Lung (tissue), 12 donors: ENCODE data around the gene CD2. TPM values are rescaled to one million over a fixed set of nuclear protein-coding genes. Genes with fewer than 3 reads are reported as not detected.

ENCODE experiments used
- ATAC-seq: fragments of 200-7000 bp; cut with Tn5 transposase; one replicate; pipeline ENCODE4 v1.9.1; 2020; ENCODE audit warnings: moderate number of reproducible peaks; ENCODE audit not compliant: insufficient read depth, low FRiP score
- DNase-seq, 3 donors: peaks; one replicate each; pipeline ENCODE4 v3.0.0-alpha.2; 2013 to 2017
- H3K27ac ChIP-seq, 2 donors: one replicate each; pipeline ENCODE4 v1.5.1; 2013; ENCODE audit warnings: mild to moderate bottlenecking in 2 of 2, moderate library complexity in 2 of 2, control low read depth in 1 of 2, inconsistent platforms in 1 of 2, low read depth in 1 of 2, low read length in 1 of 2
- H3K27me3 ChIP-seq, 3 donors: one replicate each; pipeline ENCODE4 v1.5.1; 2013; ENCODE audit warnings: low read length in 2 of 3; ENCODE audit not compliant: control insufficient read depth in 3 of 3, insufficient read depth in 3 of 3
- H3K36me3 ChIP-seq, 4 donors: one replicate each; pipeline ENCODE4 v1.5.1; 2013; ENCODE audit warnings: low read length in 4 of 4, mild to moderate bottlenecking in 1 of 4, moderate library complexity in 1 of 4; ENCODE audit not compliant: control insufficient read depth in 4 of 4, insufficient read depth in 4 of 4
- H3K4me1 ChIP-seq, 5 donors: one replicate each; pipeline ENCODE4 v1.5.1; 2013; ENCODE audit warnings: low read length in 5 of 5, mild to moderate bottlenecking in 2 of 5, moderate library complexity in 1 of 5; ENCODE audit not compliant: control insufficient read depth in 5 of 5, insufficient read depth in 5 of 5
- H3K4me3 ChIP-seq: one replicate; pipeline ENCODE4 v1.5.1; 2013; ENCODE audit warnings: mild to moderate bottlenecking, control low read depth, moderate library complexity
- H3K9ac ChIP-seq, 2 donors: one replicate each; pipeline ENCODE4 v1.5.1; 2013; ENCODE audit warnings: low read length in 2 of 2, control low read depth in 1 of 2; ENCODE audit not compliant: insufficient read depth in 1 of 2
- H3K9me3 ChIP-seq, 4 donors: one replicate each; pipeline ENCODE4 v1.5.1; 2013; ENCODE audit warnings: low read length in 3 of 4, mild to moderate bottlenecking in 1 of 4, moderate library complexity in 1 of 4; ENCODE audit not compliant: control insufficient read depth in 4 of 4, insufficient read depth in 3 of 4
- WGBS, 2 donors: extraction: QIAGEN DNeasy Blood & Tissue Kit; methylation state at CpG; one replicate each; pipeline ENCODE4 v1.1.7; 2013; 5-methylcytosine and 5-hydroxymethylcytosine counted together
- polyA plus RNA-seq, 2 donors: library from polyadenylated mRNA; stranded (reverse); fragments of 200-250 nt; gene quantifications; one replicate each; pipeline ENCODE4 v1.2.1, GENCODE V29; 2013
- total RNA-seq, 2 donors: library from RNA; depleted of rRNA in 1 of 2; stranded (reverse); fragments of >200 nt in 1 of 2; gene quantifications; one replicate each; pipeline ENCODE4 v1.2.1, GENCODE V29; 2014 to 2021
- TF ChIP-seq, protein P1 (sequence below): IDR thresholded peaks from 2 replicates; pipeline ENCODE4 v1.5.1; 2012; ENCODE audit warnings: mild to moderate bottlenecking; ENCODE audit errors: control extremely low read depth, extremely low read depth
- donor health status: control.
- donor health status: control.
- donor health status: Bipolar disorder and iron deficiency.
- donor health status: healthy.
- donor health status: DM: yes; HTN: yes; CAD: no.

Gene CD2
- total and polyA plus RNA-seq, 4 donors: 2.4 to 5.2 (median 4.9) TPM

DNA sequence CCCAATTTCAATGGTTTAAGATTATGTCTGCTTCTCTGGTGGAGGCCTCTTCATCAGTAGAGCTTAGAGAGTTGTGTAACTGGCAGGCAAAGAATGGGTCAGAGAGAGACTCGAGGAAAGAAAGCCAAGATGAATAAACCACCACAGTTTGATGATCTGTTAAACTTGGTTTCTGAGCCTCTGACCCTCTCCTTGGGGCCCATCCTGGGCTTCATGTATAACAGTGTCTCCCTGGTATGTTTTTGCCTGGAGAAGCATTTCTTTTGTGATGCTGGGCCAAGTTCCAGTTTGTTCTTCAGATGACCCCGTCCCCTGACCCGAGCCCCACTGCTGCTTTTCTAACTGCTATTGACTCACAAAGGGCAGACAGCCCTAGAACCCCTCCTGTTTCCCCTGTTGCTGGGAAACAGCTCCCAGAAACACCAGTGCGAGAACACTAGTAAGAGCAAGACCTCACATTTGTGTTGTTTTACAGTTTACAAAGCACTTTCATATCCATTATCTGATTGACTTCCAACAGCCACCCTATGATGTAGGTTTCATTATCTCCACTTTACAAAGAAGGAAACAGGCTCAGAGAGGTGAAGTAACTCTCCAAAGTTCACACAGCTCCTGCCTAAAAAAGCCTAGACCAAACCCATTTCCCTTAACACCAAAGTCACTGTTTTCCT is 9.0 kb downstream of the CD2 start:
- no peaks in the 10 kb centered on the region for H3K27me3 ChIP-seq
- TF ChIP-seq, protein P1, sequence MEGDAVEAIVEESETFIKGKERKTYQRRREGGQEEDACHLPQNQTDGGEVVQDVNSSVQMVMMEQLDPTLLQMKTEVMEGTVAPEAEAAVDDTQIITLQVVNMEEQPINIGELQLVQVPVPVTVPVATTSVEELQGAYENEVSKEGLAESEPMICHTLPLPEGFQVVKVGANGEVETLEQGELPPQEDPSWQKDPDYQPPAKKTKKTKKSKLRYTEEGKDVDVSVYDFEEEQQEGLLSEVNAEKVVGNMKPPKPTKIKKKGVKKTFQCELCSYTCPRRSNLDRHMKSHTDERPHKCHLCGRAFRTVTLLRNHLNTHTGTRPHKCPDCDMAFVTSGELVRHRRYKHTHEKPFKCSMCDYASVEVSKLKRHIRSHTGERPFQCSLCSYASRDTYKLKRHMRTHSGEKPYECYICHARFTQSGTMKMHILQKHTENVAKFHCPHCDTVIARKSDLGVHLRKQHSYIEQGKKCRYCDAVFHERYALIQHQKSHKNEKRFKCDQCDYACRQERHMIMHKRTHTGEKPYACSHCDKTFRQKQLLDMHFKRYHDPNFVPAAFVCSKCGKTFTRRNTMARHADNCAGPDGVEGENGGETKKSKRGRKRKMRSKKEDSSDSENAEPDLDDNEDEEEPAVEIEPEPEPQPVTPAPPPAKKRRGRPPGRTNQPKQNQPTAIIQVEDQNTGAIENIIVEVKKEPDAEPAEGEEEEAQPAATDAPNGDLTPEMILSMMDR: no peak
- ATAC-seq: no peak
- no peak overlapping the region for H3K27ac ChIP-seq
- H3K9ac ChIP-seq: peak overlapping the region; percentile 16 to 31
- H3K4me3 ChIP-seq: no peak overlapping the region
- DNase-seq: peak; percentile 76 to 92 (median 87)
- H3K36me3 ChIP-seq: no peaks in the 10 kb centered on the region
- H3K9me3 ChIP-seq: no peaks in the 10 kb centered on the region
- WGBS, 2 donors: 66 to 85% methylated on average over 4 of the region's 4 CpGs
- H3K4me1 ChIP-seq: peaks cover 0 to 22% (median 3%) of the 10 kb centered on the region in 5 donors

DNA sequence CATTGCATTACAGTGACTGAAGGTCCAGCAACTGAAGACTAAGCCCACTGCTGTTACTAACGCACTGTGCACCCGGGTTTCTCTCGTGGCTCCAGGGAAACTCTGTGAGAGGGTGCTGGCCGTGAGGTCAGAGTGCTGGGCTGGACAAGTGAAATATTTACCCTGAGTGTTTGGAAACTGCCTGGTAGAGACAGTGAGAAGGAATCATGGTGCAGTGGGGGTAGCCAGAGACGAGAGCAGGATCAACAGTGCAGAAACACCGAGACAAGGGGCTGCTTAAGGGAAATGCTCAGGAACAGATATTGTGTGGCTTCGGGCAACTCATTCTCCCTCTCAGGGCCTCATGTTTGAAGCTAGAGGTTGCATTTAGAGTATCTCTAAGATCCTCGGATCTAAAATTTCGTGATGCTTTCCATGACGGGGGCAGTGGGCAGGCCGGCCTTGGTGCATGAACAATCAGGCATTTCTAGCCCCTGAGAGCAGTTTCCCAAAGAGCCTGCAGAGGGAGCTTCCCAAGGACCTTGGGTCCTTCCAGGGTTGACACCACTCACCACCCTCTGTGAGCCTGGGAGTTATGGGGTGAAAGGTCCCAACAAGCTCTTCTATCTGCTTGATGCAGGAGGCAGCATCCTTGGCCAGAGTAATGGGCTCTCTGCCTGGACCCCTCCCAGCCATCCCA is 9.7 kb downstream of the CD2 start:
- H3K27me3 ChIP-seq: no peaks in the 10 kb centered on the region
- WGBS, 2 donors: 75 to 81% methylated on average over 11 of the region's 11 CpGs
- no peak for ATAC-seq
- peak in 2 of 3 donors; percentile 19 to 21 for DNase-seq
- H3K9ac ChIP-seq: peak overlapping the region; percentile 16 to 31
- no peaks in the 10 kb centered on the region for H3K9me3 ChIP-seq
- TF ChIP-seq, protein P1: no peak
- H3K36me3 ChIP-seq: no peaks in the 10 kb centered on the region
- H3K4me1 ChIP-seq: peaks cover 0 to 22% (median 3%) of the 10 kb centered on the region in 5 donors
- no peak overlapping the region for H3K27ac ChIP-seq
- no peak overlapping the region for H3K4me3 ChIP-seq

DNA sequence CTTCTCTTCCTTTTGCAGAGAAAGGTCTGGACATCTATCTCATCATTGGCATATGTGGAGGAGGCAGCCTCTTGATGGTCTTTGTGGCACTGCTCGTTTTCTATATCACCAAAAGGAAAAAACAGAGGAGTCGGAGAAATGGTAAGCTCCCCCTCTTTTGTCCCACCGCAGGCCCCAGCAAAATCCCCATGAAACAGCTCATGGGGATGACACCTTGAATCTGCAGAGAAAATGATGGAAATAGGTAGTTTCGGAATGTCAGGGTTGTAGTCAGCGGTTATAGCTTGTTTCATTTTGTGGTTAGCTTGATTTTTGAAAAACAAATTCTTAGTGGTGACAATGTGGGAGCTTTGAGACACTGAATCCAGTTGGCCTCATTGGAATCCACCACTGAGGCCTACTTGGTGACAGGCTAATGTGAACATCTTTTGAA is 10.3 kb downstream of the CD2 start:
- H3K9me3 ChIP-seq: no peaks in the 10 kb centered on the region
- H3K27ac ChIP-seq: no peak overlapping the region
- ATAC-seq (no peak), DNase-seq (no peak)
- H3K27me3 ChIP-seq: no peaks in the 10 kb centered on the region
- H3K4me3 ChIP-seq: no peak overlapping the region
- 84 to 91% methylated on average over 5 of the region's 5 CpGs for WGBS, 2 donors
- no peak overlapping the region for H3K9ac ChIP-seq
- H3K36me3 ChIP-seq: no peaks in the 10 kb centered on the region
- H3K4me1 ChIP-seq: peaks cover 0 to 22% (median 3%) of the 10 kb centered on the region in 5 donors
- TF ChIP-seq, protein P1: no peak
